HG03108 (cell line): ENCODE data around the gene MTRF1L.
A peak's percentile ranks its signal among the peaks of the same experiment; 100 is the strongest.
"Not testable (repeated sequence)": the region's sequence is repeated elsewhere in the genome, so short reads cannot be mapped to it uniquely, and the experiment has no call there.

Experiments used
- ATAC-seq: cut with Tn5 transposase; IDR thresholded peaks from one replicate; pipeline ENCODE4 v1.9.1; 2021; ENCODE audit warnings: moderate library complexity; ENCODE audit not compliant: unreplicated experiment

MTRF1L gene

DNA sequence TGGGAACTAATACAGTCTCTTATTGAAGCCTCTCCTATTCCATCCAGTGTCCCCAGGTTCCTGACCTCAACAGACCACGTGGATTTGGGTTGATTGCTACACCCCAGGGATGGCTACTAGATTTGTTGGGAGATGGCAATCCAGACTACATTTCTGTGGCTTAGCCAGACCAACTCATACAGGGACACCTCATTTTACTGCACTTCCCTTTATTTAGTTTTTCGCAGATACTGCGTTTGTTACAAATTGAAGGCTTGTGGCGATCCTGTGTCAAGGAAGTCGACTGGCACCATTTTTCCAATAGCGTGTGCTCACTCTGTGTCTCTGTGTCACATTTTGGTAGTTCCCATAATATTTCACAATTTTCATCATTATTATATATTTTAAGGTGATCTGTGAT is 10.3 kb upstream of the MTRF1L start:
- no peak for ATAC-seq

DNA sequence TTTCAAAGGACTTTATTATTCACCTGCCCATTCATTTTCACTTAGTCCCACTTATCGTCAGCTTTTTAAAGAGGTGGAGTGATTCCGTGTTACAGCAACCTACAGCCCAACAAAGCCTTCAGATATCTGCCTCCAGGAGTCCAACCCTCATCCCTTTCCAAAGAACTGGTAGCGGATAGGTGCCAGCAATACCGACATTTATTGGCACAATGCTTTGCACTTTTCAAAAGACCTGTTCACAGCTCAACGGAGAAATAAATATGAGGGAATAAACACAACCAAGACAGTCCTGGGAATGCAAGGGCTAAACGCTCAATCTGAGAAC is 819 bp upstream of the MTRF1L start:
- peak; percentile 0 for ATAC-seq

DNA sequence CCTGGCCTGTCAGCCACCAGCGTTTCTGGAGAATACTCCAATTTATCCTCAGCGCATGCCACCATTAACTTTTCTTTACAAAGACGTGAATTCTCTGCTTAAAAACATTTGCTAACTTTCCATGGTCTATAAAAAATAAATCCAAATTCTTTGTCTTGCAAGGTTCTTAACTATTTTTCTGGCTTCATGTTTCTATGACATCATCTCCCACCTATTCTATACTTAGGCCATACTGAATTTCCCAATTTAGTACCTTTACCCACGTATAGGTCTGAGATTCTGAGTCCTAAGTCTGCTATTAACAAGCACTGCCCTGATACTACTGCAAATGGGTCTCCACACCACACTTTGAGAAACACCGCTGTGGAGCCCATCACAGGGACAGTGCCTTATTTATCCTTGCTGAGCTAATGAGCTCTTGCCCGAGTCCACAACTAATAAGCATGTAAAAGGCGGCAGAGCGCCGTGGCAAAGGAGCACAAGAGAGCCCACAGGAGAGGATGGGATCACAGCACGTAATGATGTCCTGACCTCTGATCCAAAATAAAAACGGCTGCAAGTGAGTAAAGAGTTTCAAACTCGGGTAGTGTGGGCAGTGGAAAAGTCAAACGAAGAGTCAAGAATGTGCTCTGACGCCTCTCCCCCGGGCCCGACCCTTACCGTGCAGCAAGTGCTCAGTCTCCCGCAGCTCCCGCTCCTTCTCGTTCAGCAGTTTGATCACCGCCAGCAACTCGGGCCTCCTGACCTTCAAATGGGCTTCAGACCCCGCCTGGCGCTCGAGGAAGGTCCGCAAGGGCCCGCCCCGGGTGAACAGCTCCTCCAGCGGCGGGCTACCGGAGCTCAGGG is 519 bp downstream of the MTRF1L start:
- ATAC-seq, result peak; percentile 16

DNA sequence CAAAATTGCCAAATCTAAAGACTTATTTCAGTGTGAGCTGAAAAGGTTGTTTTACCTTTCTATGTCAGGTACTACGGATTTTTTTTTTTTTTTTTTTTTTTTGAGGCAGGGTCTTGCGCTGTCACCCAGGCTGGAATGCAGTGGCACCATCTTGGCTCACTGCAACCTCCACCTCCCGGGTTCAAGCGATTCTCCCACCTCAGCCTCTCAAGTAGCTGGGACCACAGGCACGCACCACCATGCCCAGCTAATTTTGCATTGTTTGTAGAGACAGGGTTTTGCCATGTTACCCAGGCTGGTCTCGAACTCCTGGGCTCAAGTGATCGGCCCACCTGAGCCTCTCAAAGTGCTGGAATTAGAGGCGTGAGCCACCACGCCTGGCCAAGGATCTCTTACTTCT is 1.7 kb downstream of the MTRF1L start:
- not testable (repeated sequence) for ATAC-seq

DNA sequence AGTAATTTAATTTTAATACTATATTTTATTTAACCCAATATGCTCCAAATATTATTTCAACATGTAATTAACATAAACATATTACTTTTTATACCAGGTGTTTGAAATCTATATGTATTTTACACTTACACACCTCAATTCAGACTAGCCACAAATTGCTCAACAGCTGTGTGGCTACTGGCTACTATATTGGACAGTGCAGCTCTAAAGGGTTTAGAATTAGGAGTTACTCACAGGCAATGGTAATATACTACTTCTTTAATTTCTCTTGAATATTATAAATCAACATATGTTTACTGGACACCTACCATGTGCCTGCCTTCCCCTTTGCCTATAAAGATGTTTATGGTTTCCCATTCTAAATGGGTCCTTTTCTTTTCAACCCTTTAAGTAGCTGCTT is 2.3 kb downstream of the MTRF1L start:
- no peak for ATAC-seq

DNA sequence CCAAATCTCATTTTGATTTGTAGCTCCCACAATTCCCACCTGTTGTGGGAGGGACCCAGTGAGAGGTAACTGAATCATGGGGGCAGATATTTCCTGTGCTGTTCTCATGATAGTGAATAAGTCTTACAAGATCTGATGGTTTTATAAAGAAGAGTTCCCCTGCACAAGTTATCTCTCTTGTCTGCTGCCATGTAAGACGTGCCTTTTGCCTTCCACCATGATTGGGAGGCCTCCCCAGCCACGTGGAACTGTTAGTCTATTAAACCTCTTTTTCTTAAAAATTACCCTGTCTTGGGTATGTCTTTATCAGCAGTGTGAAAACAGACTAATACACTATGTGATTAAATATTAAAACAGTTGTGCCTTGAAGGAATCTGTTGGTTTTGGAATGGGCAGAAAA is 3.0 kb downstream of the MTRF1L start:
- ATAC-seq, result not testable (repeated sequence)

DNA sequence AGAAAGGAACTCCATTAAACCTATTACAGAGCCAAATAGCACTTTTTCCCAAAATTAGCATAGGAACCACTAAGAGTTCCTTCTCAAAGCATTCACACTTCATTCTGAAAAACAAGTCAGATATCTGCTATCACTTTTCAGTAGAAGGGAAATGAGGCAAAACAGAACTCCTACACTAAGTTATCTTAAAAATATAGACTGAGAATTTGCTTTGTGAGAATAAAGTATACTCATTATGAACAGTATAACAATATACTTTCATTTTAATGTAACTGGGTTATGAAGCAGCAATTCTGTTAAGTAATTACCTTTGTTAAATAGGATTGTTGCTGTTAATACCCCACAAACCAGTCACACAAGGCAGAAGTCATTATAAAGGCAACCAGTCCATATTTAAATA is 8.7 kb downstream of the MTRF1L start:
- no peak for ATAC-seq

DNA sequence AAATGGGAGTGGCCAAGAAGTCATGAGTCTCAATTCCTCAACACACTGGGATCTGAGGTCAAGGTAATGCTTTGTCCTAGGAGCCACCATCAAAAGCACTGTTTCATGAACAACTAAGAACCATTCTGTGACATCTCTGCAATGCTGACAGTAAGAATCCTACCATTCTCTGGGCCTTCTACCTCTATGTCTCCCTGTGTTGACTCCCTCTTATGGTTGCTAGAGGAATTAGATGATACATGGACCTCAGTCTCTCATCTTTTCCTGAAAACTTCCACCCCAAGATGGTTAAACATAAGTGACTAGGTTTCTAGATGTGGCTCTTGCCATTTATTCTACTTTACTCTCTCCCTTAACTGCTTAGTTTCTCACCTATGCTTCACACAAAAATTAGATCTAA is 9.1 kb downstream of the MTRF1L start:
- no peak for ATAC-seq

DNA sequence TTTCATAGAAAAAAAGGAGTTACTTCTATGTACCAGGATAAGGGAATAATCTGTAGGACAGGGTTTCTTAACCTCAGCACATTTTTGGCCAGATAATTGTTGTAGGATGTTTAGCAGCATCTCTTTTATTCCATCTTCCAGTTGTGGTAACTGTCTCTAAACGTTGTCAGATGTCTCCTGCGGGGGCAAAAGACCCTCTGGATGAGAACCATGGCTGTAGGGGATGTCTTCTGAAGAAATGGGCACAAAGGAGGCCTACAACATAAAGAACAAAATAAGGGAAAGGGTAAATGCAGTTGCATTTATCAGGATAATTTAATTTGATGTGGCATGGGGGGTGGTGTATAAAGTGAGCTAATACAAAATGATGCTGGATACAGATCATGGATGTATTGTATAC is 15.5 kb downstream of the MTRF1L start:
- no peak for ATAC-seq

DNA sequence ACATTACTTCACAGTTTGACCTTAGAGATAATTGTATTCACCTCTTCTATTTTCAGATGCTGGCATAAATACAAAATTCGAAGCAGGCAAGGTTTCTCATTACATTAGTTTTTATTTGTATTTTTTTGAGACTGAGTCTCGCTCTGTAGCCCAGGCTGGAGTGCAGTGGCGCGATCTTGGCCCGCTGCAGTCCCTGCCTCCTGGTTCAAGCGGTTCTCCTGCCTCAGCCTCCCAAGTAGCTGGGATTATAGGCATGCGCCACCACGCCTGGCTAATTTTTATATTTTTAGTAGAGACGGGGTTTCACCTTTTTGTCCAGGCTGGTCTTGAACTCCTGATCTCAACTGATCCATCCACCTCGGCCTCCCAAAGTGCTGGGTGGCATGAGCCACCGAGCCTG is 17.2 kb downstream of the MTRF1L start:
- not testable (repeated sequence) for ATAC-seq

DNA sequence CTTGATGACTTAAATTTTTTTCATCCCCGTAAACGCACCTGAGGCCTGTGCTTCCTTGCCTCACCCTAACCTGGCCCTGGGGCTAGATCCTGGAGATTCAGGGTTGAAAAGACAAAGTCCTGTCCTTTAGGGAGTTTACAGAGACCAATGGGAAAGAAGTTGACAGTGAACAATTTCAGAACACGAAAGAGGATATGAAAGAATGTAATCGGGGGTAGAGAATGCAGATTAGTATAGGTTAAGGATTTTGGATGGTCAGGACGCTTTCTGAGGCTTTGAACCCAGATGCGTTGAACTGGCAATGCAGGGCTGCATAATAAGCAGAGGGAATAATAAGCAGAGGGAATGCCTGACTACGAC is 18.0 kb downstream of the MTRF1L start:
- peak; percentile 24 for ATAC-seq

DNA sequence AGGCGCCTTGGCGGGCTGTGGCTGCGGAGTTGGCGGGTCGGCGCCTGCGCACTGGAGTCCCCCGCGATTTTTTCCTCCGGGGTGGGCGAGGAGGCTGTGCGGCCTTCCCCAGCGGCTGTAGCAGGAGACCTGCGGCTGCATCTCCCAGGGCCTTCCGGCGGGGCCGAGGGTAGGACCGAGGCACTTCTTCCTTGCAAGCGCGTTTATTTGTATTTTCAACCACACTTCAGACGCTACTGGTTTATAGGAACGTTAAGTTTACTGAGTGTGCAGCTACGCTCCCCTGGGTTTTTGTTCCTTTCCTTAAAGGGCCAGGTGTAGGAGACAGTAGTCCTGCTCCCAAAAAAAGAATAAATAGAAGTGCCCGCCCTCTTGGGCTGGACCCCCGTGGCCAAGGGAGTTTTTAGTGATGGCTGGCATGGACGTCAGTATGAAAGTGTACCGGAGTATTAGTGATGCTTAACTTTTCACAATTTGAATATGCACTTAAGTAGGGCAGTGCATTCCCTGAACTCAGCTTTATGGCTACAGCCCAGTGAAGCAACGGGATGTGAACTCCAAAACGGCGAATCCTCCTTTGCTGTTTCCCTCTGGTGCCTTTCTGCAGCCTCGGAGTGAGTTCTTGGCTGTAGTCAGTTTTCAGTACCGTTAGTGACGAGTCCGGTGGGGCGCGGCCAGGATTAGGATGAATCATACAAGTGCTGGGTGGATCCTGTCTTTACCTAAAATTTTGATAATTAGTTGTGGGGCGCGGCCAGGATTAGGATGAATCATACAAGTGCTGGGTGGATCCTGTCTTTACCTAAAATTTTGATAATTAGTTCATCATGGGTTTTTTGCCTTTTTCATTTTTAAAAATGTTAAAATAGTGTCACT is 18.6 kb downstream of the MTRF1L start:
- ATAC-seq, result peak; percentile 0

DNA sequence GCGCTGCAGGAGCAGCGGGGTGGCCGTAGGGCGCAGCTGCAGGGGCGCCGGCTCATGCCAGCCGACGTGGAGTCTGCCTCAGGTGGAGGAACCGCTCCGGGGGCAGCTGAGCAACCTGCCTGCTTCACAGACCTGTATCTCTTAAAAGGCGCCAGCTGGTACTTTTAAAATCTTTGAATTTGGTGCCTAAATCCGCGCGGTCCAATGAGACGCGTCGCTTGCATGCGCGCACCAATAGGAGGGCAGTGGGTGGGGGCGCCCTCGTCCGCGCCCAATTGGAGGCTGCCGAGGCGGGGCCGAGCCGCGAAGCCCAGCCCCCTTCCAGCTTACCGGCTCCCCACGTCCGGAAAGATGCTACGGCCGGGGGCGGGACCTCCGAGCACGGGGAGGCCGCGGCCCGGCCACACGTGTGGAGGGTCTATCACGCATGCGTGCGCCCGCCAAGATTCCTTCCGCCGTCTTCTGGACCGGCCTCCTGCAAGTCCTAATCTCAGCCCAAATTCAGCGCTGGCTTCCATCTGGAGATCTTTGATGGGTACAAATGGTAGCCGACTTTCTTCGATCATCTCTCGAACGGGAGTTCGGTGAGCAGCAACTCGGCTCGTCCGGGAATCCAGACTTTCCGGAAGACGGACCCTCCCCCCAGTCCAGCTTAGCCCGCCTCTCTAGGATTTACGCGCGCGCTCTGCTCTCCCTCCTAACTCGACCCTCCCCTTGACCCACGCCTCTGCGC is 19.4 kb downstream of the MTRF1L start, which contains the start of gene FBXO5:
Gene FBXO5 (minus strand): TSS at position 138 of the 733 bp plus-strand sequence. CDS start 82 bp downstream, at position 56.
- ATAC-seq, result peak; percentile 83

DNA sequence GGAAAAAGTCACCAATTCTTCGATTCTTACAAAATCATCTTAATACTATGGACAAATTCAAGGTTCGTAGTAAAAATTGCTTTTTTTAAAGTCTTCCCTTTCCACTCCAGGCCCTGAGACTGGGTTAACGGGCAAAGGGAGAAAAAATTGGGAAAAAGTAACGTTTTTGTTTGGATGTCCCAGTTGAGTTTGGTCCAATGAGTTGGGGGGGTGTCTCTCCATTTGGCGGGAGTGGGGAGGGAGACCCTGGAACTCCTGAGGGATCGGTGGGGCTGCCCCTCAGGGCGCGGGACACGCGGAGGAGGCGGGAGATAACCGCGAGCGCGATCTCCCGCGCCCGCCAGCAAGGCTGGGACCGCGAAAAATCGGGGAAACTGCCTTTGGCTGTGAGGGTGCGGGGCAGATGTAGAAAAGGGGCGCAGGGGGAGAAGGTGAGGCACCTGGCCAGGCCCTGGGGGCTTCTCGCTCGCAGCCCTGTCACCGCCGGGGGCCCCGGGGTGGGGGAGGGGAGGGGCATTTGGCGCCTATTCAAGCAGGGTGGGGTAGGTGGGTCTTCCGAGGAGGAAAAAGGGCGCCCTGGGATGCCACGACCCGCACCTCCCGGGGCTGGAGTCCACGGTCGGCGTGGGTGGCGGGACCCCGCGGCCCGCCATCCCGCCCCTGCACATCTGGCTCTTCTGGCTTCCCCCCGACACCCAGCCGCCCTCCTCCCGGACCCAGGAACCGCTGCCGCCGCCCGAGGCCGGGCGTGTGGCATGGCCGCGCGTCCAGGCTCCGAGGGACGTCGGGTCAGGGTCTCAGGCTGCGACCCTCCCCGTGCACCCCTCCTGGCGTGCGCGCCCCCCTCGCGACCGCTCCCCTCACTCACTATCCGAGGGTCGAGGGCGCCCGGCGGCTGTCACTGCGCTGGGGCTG is 20.3 kb downstream of the MTRF1L start:
- peak; percentile 0 for ATAC-seq

DNA sequence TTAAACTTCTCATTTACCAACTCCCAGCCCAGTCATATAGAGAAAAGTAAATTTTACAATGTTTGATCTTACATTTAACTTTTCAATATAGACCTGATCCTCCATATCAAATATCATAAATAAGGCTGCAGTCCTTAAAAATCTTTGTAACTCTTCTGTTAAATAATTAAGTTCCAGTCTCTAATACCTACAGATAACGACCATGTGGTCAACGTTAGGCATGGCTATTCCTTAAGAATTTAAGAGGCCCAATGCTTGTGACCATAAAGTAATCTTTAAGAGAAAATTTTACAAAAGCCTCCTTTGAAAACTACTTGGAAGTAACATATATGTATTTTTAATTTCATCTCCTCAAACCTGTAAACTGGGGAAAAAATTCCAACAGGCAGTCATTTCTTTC is 21.3 kb downstream of the MTRF1L start:
- no peak for ATAC-seq

DNA sequence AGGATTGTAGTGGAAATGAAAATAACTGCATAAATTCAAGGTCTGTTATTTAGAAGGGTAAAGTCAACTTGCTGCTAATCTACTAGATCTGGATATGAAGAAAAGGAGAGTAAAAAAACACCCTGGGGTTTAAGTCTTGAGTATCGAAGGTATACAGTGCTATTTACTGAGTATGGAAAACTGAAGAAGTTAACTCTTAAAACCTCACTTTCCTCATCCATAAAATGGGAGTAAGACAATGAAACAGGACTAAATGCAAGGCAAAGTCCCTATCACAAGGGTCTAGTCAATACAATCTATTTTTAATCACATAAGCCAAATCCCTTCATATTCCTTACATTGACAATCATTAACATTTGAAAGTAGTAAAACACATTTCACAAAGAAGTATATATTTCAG is 21.9 kb downstream of the MTRF1L start:
- ATAC-seq, result no peak

DNA sequence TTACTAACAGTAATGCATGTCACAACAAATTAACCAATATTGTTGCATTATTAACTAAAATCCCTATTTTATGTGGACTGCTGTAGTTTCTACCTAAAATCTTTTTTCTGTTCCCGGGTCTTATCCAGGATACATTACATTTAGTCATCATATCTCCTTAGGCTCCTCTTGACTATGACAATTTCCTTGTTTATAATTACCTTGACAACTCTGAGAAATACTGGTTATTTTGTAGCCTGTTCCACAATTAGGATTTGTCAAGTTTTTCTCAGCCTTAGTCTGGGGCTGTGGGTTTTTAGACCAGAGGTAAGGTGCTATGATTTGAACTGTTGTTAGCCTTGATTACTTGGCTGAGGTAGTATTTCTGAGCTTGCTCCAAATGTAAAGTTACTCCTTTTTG is 23.4 kb downstream of the MTRF1L start:
- ATAC-seq, result no peak

DNA sequence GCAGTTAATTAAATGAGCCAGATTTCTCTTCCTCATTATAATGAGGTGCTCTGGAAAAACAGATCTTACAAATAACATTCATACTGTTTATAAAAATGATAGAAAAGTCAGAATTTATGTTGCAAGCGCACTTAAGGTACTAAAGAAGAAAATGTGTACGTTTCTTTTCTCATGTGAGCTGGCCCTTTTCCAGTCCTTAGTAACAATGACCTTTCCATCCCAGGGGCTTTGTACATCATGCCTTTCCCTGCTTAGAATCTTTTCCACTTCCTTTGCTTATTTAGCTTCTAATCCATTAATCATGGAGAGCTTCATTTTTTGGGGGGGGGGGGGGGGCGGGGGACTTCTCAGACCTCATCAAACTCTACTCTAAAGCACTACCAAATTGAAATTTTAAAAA is 24.5 kb downstream of the MTRF1L start:
- no peak for ATAC-seq

DNA sequence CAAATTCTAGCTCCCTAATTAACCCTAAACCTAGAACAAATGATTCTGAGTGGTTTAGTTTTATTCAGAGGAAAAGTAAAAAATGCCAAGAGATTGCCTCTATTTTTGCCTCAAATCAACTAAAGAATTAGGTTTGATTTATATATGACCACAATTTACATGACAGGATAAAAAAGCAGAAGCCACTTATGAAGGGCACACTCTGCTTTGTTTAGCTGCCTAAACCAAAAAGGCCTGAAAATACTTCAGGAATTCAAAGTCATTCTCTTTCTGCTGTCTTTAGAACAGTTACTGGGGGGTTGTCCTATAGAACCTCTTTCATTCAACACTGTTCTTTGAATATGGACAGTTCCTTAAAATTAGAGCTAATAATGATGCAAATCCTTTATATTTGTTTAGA is 25.0 kb downstream of the MTRF1L start:
- ATAC-seq, result no peak

DNA sequence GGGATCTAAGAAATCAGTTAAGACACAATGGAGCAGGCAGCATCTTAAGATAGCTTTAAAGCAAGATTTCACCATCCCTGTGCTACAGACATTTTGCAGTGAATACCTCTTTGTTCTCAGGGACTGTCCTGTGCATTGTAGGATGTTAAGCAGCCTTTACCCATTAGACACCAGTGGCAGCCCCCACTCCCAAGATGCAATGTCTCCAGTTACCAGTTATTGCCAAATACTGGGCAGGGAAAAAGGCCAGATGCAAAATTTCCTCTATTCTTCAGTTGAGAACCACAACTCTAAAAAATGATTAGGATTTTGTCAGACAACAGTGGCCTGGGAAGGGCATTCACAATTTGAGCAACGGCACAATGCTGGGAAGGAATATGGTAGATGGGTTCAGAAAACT is 25.8 kb downstream of the MTRF1L start:
- no peak for ATAC-seq
